Measurements from ENCODE around the gene PADI3.

PADI3 gene

DNA sequence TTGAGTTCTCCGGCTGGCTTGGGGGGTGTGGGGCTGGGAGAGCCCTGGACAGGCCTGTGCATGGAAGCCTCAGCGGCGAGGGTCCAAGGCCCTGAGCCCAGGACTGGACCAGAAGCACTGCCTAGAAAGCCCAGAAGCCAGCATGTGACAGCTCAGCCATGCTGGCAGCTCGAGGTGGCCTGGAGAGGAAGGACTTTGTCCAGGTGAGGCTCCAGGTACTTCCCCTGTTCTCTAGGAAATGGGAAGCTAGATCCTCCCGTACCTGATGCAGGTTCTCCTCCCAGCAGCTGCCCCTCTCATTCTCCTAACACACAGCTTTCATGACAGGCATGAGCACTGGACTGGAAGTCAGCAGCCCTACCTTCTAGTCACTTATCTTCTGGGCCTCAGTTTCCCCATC, 6.4 kb downstream of the PADI3 start:
- TF ChIP-seq, protein P1, sequence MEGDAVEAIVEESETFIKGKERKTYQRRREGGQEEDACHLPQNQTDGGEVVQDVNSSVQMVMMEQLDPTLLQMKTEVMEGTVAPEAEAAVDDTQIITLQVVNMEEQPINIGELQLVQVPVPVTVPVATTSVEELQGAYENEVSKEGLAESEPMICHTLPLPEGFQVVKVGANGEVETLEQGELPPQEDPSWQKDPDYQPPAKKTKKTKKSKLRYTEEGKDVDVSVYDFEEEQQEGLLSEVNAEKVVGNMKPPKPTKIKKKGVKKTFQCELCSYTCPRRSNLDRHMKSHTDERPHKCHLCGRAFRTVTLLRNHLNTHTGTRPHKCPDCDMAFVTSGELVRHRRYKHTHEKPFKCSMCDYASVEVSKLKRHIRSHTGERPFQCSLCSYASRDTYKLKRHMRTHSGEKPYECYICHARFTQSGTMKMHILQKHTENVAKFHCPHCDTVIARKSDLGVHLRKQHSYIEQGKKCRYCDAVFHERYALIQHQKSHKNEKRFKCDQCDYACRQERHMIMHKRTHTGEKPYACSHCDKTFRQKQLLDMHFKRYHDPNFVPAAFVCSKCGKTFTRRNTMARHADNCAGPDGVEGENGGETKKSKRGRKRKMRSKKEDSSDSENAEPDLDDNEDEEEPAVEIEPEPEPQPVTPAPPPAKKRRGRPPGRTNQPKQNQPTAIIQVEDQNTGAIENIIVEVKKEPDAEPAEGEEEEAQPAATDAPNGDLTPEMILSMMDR (IDR thresholded peaks at IDR 0.05; ENCODE audit: borderline replicate concordance, control extremely low read depth, extremely low read depth, insufficient read depth, missing control alignments), result no peak
- DNase-seq (ENCODE audit: low spot score), result no peak
- in situ Hi-C loops (cut with MboI; ENCODE audit: low sequenced_read_pairs, unreplicated experiment), result no loop called here

DNA sequence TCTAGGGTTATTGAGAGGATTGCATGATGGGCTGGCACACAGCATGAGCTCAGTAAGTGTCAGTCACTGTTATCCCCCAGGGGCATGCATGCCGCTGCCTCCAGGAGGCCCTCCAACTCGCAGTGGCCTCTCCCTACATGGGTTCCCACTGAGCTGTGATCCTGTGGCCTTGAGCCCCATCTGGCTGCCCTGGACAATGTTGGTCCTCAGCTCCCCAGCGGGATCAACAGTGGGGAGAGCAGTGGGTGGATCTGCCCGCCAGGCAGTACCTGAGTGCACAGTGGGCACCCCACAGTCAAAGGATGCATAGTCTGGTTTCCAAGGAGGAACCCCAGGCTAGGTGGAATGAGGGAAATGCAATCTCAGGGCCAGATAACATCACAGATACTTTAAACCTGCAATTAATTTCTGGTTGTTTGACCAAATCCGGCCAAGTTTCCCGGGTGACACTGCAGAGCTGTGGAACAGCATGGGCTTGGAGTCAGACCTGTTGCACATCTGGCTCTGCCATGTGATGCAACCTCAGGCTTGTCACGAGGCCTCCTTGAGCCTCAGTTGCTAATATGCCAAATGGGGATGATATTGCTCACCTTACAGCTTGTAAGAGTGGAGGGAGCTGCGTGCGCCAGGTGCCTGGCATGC, 9.3 kb downstream of the PADI3 start:
- in situ Hi-C loops (cut with MboI; ENCODE audit: low sequenced_read_pairs, unreplicated experiment), result no loop called here
- no peak for DNase-seq (ENCODE audit: low spot score)
- TF ChIP-seq, protein P1 (IDR thresholded peaks at IDR 0.05; ENCODE audit: borderline replicate concordance, control extremely low read depth, extremely low read depth, insufficient read depth, missing control alignments), result no peak

DNA sequence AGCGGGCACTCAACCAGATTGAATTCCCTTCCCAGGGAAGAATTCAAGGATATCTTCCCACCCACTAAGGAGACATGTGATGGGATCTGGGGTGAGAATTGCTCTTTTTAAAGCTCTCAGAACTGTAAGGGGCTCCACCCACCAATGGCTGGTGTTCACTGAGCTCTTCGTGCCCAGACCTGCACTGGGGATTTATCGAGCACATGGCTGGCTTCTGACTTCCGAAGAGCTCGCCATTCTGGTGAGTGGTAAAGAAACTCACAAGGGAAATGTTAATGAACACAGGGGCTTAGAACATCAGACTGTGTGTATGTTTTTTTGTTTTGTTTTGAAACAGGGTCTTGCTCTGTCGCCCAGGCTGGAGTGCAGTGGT, 9.8 kb downstream of the PADI3 start:
- TF ChIP-seq, protein P1 (IDR thresholded peaks at IDR 0.05; ENCODE audit: borderline replicate concordance, control extremely low read depth, extremely low read depth, insufficient read depth, missing control alignments), result no peak
- in situ Hi-C loops (cut with MboI; ENCODE audit: low sequenced_read_pairs, unreplicated experiment), result no loop called here
- DNase-seq (ENCODE audit: low spot score), result no peak

DNA sequence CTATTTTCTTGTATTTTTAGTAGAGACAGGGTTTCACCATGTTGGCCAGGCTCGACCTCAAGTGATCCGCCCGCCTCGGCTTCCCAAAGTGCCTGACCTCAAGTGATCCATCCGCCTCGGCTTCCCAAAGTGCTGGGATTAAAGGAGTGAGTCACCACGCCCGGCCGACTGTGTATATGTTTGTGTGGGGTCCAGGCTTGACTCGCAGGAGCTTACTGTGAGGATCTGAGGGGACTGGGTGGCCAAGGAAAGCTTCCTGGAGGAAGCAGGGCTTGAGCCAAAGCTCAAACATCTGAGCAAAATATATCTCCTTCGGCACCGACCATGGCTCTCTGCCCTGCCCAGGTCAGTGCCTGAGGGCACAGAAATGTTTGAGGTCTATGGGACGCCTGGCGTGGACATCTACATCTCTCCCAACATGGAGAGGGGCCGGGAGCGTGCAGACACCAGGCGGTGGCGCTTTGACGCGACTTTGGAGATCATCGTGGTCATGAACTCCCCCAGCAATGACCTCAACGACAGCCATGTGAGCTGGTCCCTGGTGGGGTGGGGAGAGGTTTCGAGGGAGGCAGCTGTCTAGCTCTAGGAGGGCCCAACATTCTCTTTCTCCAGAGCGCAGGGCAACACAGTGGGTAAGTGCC, 10.5 kb downstream of the PADI3 start:
- in situ Hi-C loops (cut with MboI; ENCODE audit: low sequenced_read_pairs, unreplicated experiment), result no loop called here
- DNase-seq (ENCODE audit: low spot score), result no peak
- TF ChIP-seq, protein P1 (IDR thresholded peaks at IDR 0.05; ENCODE audit: borderline replicate concordance, control extremely low read depth, extremely low read depth, insufficient read depth, missing control alignments), result no peak

DNA sequence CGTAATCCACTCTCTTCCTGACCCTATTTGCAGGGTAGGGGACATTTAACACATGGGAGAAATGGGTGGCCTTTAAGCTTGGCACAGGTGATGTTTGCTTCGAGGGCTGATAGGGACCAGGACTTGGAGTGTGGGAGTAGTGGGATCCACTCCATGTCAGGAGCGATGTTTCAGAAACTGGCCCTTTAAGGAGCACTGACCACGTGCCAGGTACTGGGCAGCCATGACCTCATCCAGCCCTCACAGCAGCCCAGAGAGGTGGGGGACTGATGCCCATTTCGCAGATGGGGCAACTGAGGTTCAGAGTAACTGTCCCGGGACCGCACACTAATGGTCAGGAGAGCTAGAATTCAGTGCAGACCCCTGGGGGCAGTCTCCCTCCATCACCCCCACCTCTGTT, 11.4 kb downstream of the PADI3 start:
- in situ Hi-C loops (cut with MboI; ENCODE audit: low sequenced_read_pairs, unreplicated experiment), result no loop called here
- TF ChIP-seq, protein P1 (IDR thresholded peaks at IDR 0.05; ENCODE audit: borderline replicate concordance, control extremely low read depth, extremely low read depth, insufficient read depth, missing control alignments), result no peak
- no peak for DNase-seq (ENCODE audit: low spot score)

DNA sequence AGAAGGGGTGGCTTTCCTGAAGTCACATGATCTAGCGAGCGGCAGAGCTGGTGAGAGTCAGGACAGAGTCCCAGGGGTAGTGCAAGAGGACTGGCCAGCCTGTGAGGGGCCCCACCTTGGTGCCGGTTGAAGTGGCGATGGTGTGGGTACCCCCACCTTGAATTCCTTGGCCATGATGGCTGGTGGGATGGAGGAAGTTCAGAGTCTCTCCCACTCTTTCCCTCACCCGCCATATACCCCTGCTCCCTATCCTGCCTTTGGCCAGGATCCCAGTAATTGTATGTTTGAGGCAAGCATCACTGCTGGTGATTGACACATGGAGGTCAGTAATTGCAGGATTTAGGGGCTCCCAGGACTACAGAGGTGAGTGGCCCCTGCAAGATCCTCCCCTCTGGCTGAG, 11.8 kb downstream of the PADI3 start:
- TF ChIP-seq, protein P1 (IDR thresholded peaks at IDR 0.05; ENCODE audit: borderline replicate concordance, control extremely low read depth, extremely low read depth, insufficient read depth, missing control alignments), result no peak
- no peak for DNase-seq (ENCODE audit: low spot score)
- in situ Hi-C loops (cut with MboI; ENCODE audit: low sequenced_read_pairs, unreplicated experiment), result no loop called here
